Nephron (organoid): Measurements from ENCODE around the gene ACBD6.
"Not testable (repeated sequence)": the region's sequence is repeated elsewhere in the genome, so short reads cannot be mapped to it uniquely, and the experiment has no call there.

Experiments used
- H3K27ac Mint-ChIP-seq, 3 experiments: 2 replicates each; pipeline ENCODE4 v1.8.0; 2020; ENCODE audit warnings: mixed read lengths in 3 of 3, mild to moderate bottlenecking in 2 of 3, moderate library complexity in 1 of 3
- H3K27me3 Mint-ChIP-seq: 2 replicates; pipeline ENCODE4 v1.8.0; 2021; ENCODE audit warnings: low read depth, mild to moderate bottlenecking, moderate library complexity, mixed read lengths
- H3K36me3 Mint-ChIP-seq: 2 replicates; pipeline ENCODE4 v1.8.0; 2020; ENCODE audit warnings: low read depth, mixed read lengths
- H3K4me1 Mint-ChIP-seq: 2 replicates; pipeline ENCODE4 v1.8.0; 2020; ENCODE audit warnings: mixed read lengths
- H3K4me3 Mint-ChIP-seq, 3 experiments: 2 replicates each; pipeline ENCODE4 v1.8.0; 2020; ENCODE audit warnings: mild to moderate bottlenecking in 3 of 3, mixed read lengths in 3 of 3, moderate library complexity in 2 of 3
- H3K9me3 Mint-ChIP-seq: 2 replicates; pipeline ENCODE4 v1.8.0; 2020; ENCODE audit warnings: mixed read lengths
- CTCF ChIP-seq, 3 experiments: fragments of 200-600 bp; sonication (generic); IDR thresholded peaks; one replicate each; pipeline ENCODE4 v1.5.0; 2021; ENCODE audit warnings: antibody characterized with exemption in 3 of 3; ENCODE audit not compliant: unreplicated experiment in 3 of 3

The ACBD6 gene

GRCh38 chr1:180486092-180486491, 16.3 kb downstream of the ACBD6 start:
- H3K27me3 Mint-ChIP-seq = no peaks in the 10 kb centered on the region
- H3K9me3 Mint-ChIP-seq = no peaks in the 10 kb centered on the region
- no peak for TF ChIP-seq CTCF (IDR thresholded peaks at IDR 0.05; ENCODE audit: unreplicated experiment in 3 of 3)
- H3K4me3 Mint-ChIP-seq = no peak overlapping the region
- H3K27ac Mint-ChIP-seq = no peak overlapping the region
- peaks cover 27% of the 10 kb centered on the region for H3K36me3 Mint-ChIP-seq
- H3K4me1 Mint-ChIP-seq = no peaks in the 10 kb centered on the region

- no peak for TF ChIP-seq CTCF (IDR thresholded peaks at IDR 0.05; ENCODE audit: unreplicated experiment in 3 of 3)
- Mint-ChIP-seq H3K9me3 (no peaks in the 10 kb centered on the region), H3K4me3 (no peak overlapping the region), H3K4me1 (no peaks in the 10 kb centered on the region), H3K27ac (no peak overlapping the region), H3K36me3 (peaks cover 28% of the 10 kb centered on the region), H3K27me3 (no peaks in the 10 kb centered on the region)
These were observed 17.9 kb downstream of the ACBD6 start for GRCh38 chr1:180484490-180484889.

GRCh38 chr1:180482425-180483275, 19.7 kb downstream of the ACBD6 start:
- H3K4me1 Mint-ChIP-seq = no peaks in the 10 kb centered on the region
- peak; percentile 66 to 80 (median 70) for TF ChIP-seq CTCF (IDR thresholded peaks at IDR 0.05; ENCODE audit: unreplicated experiment in 3 of 3)
- no peak overlapping the region for H3K27ac Mint-ChIP-seq
- no peak overlapping the region for H3K4me3 Mint-ChIP-seq
- peaks cover 27% of the 10 kb centered on the region for H3K36me3 Mint-ChIP-seq
- no peaks in the 10 kb centered on the region for H3K9me3 Mint-ChIP-seq
- no peaks in the 10 kb centered on the region for H3K27me3 Mint-ChIP-seq

- no peak overlapping the region for H3K27ac Mint-ChIP-seq
- H3K4me1 Mint-ChIP-seq = no peaks in the 10 kb centered on the region
- H3K4me3 Mint-ChIP-seq = no peak overlapping the region
- no peak for TF ChIP-seq CTCF (IDR thresholded peaks at IDR 0.05; ENCODE audit: unreplicated experiment in 3 of 3)
- H3K9me3 Mint-ChIP-seq = peaks cover 8% of the 10 kb centered on the region
- H3K36me3 Mint-ChIP-seq = peaks cover 40% of the 10 kb centered on the region
- no peaks in the 10 kb centered on the region for H3K27me3 Mint-ChIP-seq
These were observed 32.3 kb downstream of the ACBD6 start for GRCh38 chr1:180470031-180470430.

GRCh38 chr1:180468311-180468710, 34.1 kb downstream of the ACBD6 start:
- no peak overlapping the region for H3K4me3 Mint-ChIP-seq
- H3K36me3 Mint-ChIP-seq = peaks cover 49% of the 10 kb centered on the region
- TF ChIP-seq CTCF (IDR thresholded peaks at IDR 0.05; ENCODE audit: unreplicated experiment in 3 of 3) = no peak
- peaks cover 22% of the 10 kb centered on the region for H3K9me3 Mint-ChIP-seq
- no peaks in the 10 kb centered on the region for H3K27me3 Mint-ChIP-seq
- no peak overlapping the region for H3K27ac Mint-ChIP-seq
- no peaks in the 10 kb centered on the region for H3K4me1 Mint-ChIP-seq

- Mint-ChIP-seq H3K36me3 (peaks cover 69% of the 10 kb centered on the region), H3K4me3 (no peak overlapping the region), H3K9me3 (peaks cover 52% of the 10 kb centered on the region), H3K27me3 (no peaks in the 10 kb centered on the region), H3K4me1 (no peaks in the 10 kb centered on the region), H3K27ac (no peak overlapping the region)
- no peak for TF ChIP-seq CTCF (IDR thresholded peaks at IDR 0.05; ENCODE audit: unreplicated experiment in 3 of 3)
These were observed 40.3 kb downstream of the ACBD6 start for GRCh38 chr1:180462102-180462501.

- H3K4me1 Mint-ChIP-seq, H3K27me3 Mint-ChIP-seq, H3K4me3 Mint-ChIP-seq, H3K27ac Mint-ChIP-seq: not testable (repeated sequence)
- Mint-ChIP-seq H3K36me3 (peaks cover 73% of the 10 kb centered on the region), H3K9me3 (peaks cover 52% of the 10 kb centered on the region)
These were observed 40.7 kb downstream of the ACBD6 start for GRCh38 chr1:180461682-180462081.
